Cardiac fibroblast (primary cell): ENCODE data around the gene REV1.

Experiments used
- DNase-seq, 2 donors: peaks; one replicate each; pipeline versions ENCODE4 v3.0.0 to v3.0.0-alpha.2; 2010; ENCODE audit warnings: low read depth in 2 of 2
- H3K4me3 ChIP-seq, 2 donors: replicated peaks in 1 of 2; 1 replicate in 1 of 2; 2 replicates in 1 of 2; pipeline ENCODE4 v1.5.1; 2011; ENCODE audit warnings: low read depth in 2 of 2, low read length in 2 of 2, mild to moderate bottlenecking in 2 of 2, moderate library complexity in 1 of 2
- TF ChIP-seq, protein P1 (sequence below): IDR thresholded peaks from one replicate; pipeline ENCODE4 v1.5.1; 2011; ENCODE audit warnings: low read depth, mild to moderate bottlenecking, low read length, inconsistent platforms

REV1 gene

DNA sequence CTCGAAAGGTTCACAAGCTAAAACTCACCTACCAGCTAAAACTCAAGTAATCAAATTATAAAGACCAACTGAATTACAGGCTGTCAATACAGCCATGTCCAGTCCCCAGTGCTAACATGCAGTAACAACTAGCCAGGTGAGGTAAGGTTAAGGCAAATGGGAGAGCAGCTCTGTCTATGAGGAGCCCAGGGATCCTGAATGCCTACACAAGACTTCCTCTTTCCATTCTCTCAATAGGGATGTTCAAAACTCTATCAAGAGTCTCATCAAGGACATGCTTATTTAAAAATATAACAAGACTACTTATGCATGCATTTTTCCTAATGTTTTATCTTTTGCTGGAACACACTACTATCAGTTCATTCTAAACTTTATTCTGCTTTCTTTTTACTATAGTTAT lies 20.4 kb downstream of the REV1 start:
- no peak overlapping the region for H3K4me3 ChIP-seq
- DNase-seq = no peak
- TF ChIP-seq, protein P1, sequence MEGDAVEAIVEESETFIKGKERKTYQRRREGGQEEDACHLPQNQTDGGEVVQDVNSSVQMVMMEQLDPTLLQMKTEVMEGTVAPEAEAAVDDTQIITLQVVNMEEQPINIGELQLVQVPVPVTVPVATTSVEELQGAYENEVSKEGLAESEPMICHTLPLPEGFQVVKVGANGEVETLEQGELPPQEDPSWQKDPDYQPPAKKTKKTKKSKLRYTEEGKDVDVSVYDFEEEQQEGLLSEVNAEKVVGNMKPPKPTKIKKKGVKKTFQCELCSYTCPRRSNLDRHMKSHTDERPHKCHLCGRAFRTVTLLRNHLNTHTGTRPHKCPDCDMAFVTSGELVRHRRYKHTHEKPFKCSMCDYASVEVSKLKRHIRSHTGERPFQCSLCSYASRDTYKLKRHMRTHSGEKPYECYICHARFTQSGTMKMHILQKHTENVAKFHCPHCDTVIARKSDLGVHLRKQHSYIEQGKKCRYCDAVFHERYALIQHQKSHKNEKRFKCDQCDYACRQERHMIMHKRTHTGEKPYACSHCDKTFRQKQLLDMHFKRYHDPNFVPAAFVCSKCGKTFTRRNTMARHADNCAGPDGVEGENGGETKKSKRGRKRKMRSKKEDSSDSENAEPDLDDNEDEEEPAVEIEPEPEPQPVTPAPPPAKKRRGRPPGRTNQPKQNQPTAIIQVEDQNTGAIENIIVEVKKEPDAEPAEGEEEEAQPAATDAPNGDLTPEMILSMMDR = no peak

DNA sequence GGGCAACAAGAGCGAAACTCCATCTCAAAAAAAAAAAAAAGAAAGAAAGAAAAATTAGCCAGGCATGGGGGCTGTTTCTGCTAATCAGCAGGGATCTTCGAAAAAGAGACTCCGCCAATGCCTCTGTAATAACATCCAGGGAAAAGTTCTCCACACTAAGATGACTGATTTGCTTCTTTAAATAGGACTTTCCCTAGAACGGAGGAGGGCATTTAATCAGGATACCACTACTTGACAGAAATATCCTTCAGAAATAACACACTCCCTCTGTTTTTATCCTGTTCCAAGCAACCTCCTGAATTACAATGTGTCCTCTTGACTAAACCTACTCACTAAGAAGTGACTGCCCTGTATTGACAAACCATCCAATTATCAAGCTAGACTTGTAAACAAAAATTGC lies 21.7 kb downstream of the REV1 start:
- no peak overlapping the region for H3K4me3 ChIP-seq
- TF ChIP-seq, protein P1 = no peak
- DNase-seq = no peak

DNA sequence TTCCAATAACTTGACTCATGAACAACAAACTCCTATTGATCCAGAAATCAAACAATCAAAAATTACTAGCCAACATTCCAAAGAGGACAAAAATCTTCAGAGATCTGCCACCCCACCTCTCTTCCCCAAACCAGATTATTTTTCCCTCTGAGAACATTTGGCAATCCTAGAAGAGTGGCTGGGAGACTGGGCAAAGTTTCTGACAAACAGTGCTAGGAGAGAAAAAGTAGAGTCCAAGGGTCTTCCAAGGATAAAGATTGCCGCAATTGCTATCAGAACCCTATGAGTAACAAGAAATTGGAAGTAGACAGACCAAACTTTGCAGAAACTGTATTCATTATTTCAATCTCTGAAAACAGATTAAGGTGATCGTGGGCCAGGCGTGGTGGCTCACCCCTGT lies 22.4 kb downstream of the REV1 start:
- no peak for DNase-seq
- TF ChIP-seq, protein P1 = no peak
- H3K4me3 ChIP-seq = no peak overlapping the region

DNA sequence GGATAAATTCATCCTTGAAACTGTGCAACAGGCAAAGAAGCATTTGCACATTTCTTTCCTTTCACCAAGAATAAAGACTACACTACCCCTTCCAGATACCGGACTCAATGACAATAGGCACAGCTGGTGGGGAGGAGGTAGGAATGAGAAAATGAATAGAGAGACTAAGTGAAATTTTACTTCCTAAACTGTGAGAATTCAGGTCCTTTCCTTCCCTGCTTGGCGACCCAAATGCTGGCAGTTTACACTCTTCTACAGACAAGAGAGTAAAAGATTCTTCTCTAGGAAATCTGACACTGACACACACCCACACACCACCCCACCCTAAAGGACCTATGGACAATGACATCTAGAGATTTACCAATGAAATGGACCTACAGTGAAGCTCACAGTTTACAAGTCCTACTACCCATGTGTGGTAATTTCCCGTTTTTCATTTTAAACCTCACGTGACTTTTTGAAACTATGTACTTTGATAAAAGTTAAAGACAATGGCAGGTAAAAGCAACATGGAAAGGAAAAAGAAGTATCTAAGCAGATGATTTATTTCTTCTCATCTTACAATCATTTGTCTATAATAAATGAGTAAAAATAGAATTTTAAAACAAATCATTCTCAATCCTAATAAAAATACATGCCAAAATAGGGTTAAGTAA lies 27.9 kb downstream of the REV1 start:
- TF ChIP-seq, protein P1 = no peak

DNA sequence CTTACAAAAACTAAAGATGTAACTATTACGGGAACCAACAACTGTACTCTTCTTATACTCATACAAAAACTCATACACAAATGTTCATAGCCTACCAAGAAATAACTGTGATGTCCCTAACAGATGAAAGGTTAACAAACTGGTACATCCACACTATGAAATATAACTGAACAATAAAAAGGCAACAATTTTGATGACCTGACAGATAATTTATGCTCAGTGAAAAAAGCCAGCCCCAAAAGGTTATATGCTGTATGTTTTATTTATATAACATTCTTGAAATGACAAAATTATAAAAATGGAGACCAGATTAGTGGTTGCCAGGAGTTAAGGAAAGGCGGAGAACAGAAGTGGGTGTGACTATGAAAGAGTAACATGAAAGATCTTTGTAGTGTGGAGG lies 31.3 kb downstream of the REV1 start:
- no peak overlapping the region for H3K4me3 ChIP-seq
- TF ChIP-seq, protein P1 = no peak
- no peak for DNase-seq

More for the DNA sequence above, 27.9 kb downstream of the REV1 start:
- H3K4me3 ChIP-seq = no peak overlapping the region
- DNase-seq = no peak

DNA sequence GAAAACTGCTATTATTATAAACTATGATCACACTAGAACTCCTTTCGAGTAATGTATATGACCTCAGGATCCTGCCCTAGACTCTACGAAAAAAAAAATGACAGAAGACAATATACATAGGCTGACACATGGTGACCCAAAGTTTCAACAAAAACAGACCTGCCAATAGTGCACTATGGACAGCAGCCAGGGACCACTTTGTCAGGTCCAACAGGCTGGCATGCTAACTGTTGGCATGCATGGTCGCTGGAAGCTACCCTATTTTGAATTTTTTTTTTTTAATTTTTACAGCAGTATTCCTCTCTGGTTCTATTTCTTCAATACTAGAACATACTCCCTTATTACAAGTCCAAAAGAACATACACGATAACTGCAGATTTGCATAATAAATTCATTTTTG lies 38.1 kb downstream of the REV1 start:
- no peak for DNase-seq

More for the DNA sequence above, 38.1 kb downstream of the REV1 start:
- TF ChIP-seq, protein P1 = no peak
- no peak overlapping the region for H3K4me3 ChIP-seq
